ENCODE results near the gene NF1. TPM values are rescaled to one million over a fixed set of nuclear protein-coding genes. Genes with fewer than 3 reads are reported as not detected.

The NF1 gene
- total RNA-seq, 2 experiments from 2014 or later, result 15.5 to 18.7 TPM

DNA sequence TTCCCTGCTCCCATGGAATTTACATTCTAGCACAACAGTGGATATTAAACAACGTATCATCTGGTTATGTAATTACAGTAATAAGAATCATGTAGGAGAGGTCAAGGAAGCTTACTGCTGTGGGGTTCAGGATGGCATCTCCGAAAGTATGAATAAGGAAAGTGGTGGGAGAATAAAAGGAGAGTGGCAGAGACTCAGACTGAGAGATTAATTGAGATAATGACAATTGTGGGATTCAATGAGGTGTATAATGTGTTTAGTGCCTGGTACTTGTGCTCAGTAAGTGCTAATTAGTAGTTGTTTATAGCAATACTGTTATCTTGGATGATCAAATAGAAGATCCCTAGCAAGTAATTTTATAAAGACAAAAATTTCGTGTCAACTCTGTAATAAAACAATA lies 45.3 kb downstream of the NF1 start:
- Histone ChIP-seq H3K4me3 (ENCODE audit: low read length) (no peak overlapping the region), H3K4me1 (ENCODE audit: insufficient read depth, low read length) (no peaks in the 10 kb centered on the region), H3K9me3 (ENCODE audit: control insufficient read depth in 1 of 2, insufficient read depth in 1 of 2, low read length in 2 of 2) (no peaks in the 10 kb centered on the region), H3K36me3 (ENCODE audit: insufficient read depth, low read length) (no peaks in the 10 kb centered on the region), H3K27me3 (ENCODE audit: control insufficient read depth in 1 of 2, insufficient read depth in 2 of 2, low read length in 2 of 2) (no peaks in the 10 kb centered on the region), H3K27ac (ENCODE audit: low read depth in 1 of 2, low read length in 2 of 2) (no peak overlapping the region)
- H3K27ac Mint-ChIP-seq, result no peak overlapping the region
- DNase-seq, result no peak
- intact Hi-C loops (cut with DNase I, micrococcal nuclease), result no loop called here
- no peak overlapping the region for H3K4me3 Mint-ChIP-seq
- ChIA-PET CTCF (no interaction called here), POLR2A (no interaction called here)
- no peaks in the 10 kb centered on the region for H3K9me3 Mint-ChIP-seq
- TF ChIP-seq, protein P1, sequence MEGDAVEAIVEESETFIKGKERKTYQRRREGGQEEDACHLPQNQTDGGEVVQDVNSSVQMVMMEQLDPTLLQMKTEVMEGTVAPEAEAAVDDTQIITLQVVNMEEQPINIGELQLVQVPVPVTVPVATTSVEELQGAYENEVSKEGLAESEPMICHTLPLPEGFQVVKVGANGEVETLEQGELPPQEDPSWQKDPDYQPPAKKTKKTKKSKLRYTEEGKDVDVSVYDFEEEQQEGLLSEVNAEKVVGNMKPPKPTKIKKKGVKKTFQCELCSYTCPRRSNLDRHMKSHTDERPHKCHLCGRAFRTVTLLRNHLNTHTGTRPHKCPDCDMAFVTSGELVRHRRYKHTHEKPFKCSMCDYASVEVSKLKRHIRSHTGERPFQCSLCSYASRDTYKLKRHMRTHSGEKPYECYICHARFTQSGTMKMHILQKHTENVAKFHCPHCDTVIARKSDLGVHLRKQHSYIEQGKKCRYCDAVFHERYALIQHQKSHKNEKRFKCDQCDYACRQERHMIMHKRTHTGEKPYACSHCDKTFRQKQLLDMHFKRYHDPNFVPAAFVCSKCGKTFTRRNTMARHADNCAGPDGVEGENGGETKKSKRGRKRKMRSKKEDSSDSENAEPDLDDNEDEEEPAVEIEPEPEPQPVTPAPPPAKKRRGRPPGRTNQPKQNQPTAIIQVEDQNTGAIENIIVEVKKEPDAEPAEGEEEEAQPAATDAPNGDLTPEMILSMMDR (IDR thresholded peaks at IDR 0.05), result no peak
- H3K4me1 Mint-ChIP-seq (ENCODE audit: low read depth), result no peaks in the 10 kb centered on the region
- no peaks in the 10 kb centered on the region for H3K27me3 Mint-ChIP-seq
- H3K36me3 Mint-ChIP-seq (ENCODE audit: low read depth), result peaks cover 21% of the 10 kb centered on the region
- no peak for ATAC-seq (ENCODE audit: poor library complexity)

- Histone ChIP-seq H3K9me3 (ENCODE audit: control insufficient read depth in 1 of 2, insufficient read depth in 1 of 2, low read length in 2 of 2) (no peaks in the 10 kb centered on the region), H3K27me3 (ENCODE audit: control insufficient read depth in 1 of 2, insufficient read depth in 2 of 2, low read length in 2 of 2) (no peaks in the 10 kb centered on the region), H3K36me3 (ENCODE audit: insufficient read depth, low read length) (no peaks in the 10 kb centered on the region), H3K4me3 (ENCODE audit: low read length) (no peak overlapping the region), H3K4me1 (ENCODE audit: insufficient read depth, low read length) (no peaks in the 10 kb centered on the region), H3K27ac (ENCODE audit: low read depth in 1 of 2, low read length in 2 of 2) (no peak overlapping the region)
- POLR2A ChIA-PET, result no interaction called here
- no peak for DNase-seq
- H3K4me3 Mint-ChIP-seq, result no peak overlapping the region
- H3K27ac Mint-ChIP-seq, result no peak overlapping the region
- no peaks in the 10 kb centered on the region for H3K4me1 Mint-ChIP-seq (ENCODE audit: low read depth)
- H3K9me3 Mint-ChIP-seq, result no peaks in the 10 kb centered on the region
- intact Hi-C loops (cut with DNase I, micrococcal nuclease), result no loop called here
- peaks cover 7% of the 10 kb centered on the region for H3K36me3 Mint-ChIP-seq (ENCODE audit: low read depth)
- ATAC-seq (ENCODE audit: poor library complexity), result no peak
- TF ChIP-seq, protein P1 (IDR thresholded peaks at IDR 0.05), result no peak
- H3K27me3 Mint-ChIP-seq, result no peaks in the 10 kb centered on the region
- CTCF ChIA-PET, result no interaction called here
These were observed 49.7 kb downstream of the NF1 start for GRCh38 chr17:31144428-31144827.

- no peak overlapping the region for H3K4me3 ChIP-seq (ENCODE audit: low read length)
- TF ChIP-seq, protein P1 (IDR thresholded peaks at IDR 0.05), result no peak
- Mint-ChIP-seq H3K9me3 (no peaks in the 10 kb centered on the region), H3K27me3 (no peaks in the 10 kb centered on the region), H3K4me3 (no peak overlapping the region), H3K27ac (no peak overlapping the region), H3K4me1 (ENCODE audit: low read depth) (no peaks in the 10 kb centered on the region), H3K36me3 (ENCODE audit: low read depth) (peaks cover 7% of the 10 kb centered on the region)
- H3K4me1 ChIP-seq (ENCODE audit: insufficient read depth, low read length), result no peaks in the 10 kb centered on the region
- H3K36me3 ChIP-seq (ENCODE audit: insufficient read depth, low read length), result no peaks in the 10 kb centered on the region
- intact Hi-C loops (cut with DNase I, micrococcal nuclease), result no loop called here
- H3K27me3 ChIP-seq (ENCODE audit: control insufficient read depth in 1 of 2, insufficient read depth in 2 of 2, low read length in 2 of 2), result no peaks in the 10 kb centered on the region
- ChIA-PET POLR2A (no interaction called here), CTCF (no interaction called here)
- ATAC-seq (ENCODE audit: poor library complexity) (no peak), DNase-seq (no peak)
- H3K9me3 ChIP-seq (ENCODE audit: control insufficient read depth in 1 of 2, insufficient read depth in 1 of 2, low read length in 2 of 2), result no peaks in the 10 kb centered on the region
- no peak overlapping the region for H3K27ac ChIP-seq (ENCODE audit: low read depth in 1 of 2, low read length in 2 of 2)
These were observed 50.1 kb downstream of the NF1 start for GRCh38 chr17:31144836-31145235.

All from CD4-positive, alpha-beta T cell (primary cell).